Peyer's patch (tissue), 4 donors: Measurements from ENCODE around the gene MRPL36. TPM values are rescaled to one million over a fixed set of nuclear protein-coding genes. Genes with fewer than 3 reads are reported as not detected.

Experiments used
- DNase-seq, 3 donors: peaks; one replicate each; pipeline ENCODE4 v3.0.0-alpha.2; 2017 to 2019
- H3K27ac ChIP-seq, 4 donors: fragments of 200-600 bp; sonication (generic); one replicate each; pipeline ENCODE4 v1.5.1; 2016 to 2019
- H3K27me3 ChIP-seq, 2 donors: fragments of 200-600 bp; sonication (generic); one replicate each; pipeline ENCODE4 v1.5.1; 2019
- H3K36me3 ChIP-seq, 3 donors: fragments of 200-600 bp; sonication (generic); one replicate each; pipeline ENCODE4 v1.5.1; 2016 to 2019
- H3K4me1 ChIP-seq, 4 donors: fragments of 200-600 bp; sonication (generic); one replicate each; pipeline ENCODE4 v1.5.1; 2016 to 2019
- H3K4me3 ChIP-seq, 4 donors: fragments of 200-600 bp; sonication (generic); 1 replicate in 3 of 4; 2 replicates in 1 of 4; pipeline ENCODE4 v1.5.1; 2016 to 2019; ENCODE audit warnings: mild to moderate bottlenecking in 1 of 4
- H3K9me3 ChIP-seq, 4 donors: fragments of 200-600 bp; sonication (generic); one replicate each; pipeline ENCODE4 v1.5.1; 2016 to 2019; ENCODE audit warnings: mild to moderate bottlenecking in 1 of 4
- CTCF ChIP-seq, 6 experiments: fragments of 450-650 bp in 4 of 6; fragments of 200-600 bp in 2 of 6; sonication (generic) in 1 of 6; IDR thresholded peaks; one replicate each; pipeline ENCODE4 v1.5.1; 2017 to 2019; ENCODE audit warnings: antibody characterized with exemption in 6 of 6, mild to moderate bottlenecking in 3 of 6, moderate library complexity in 1 of 6
- POLR2A ChIP-seq, 2 donors: fragments of 450-650 bp; IDR thresholded peaks; one replicate each; pipeline ENCODE4 v1.5.1; 2017; ENCODE audit warnings: antibody characterized with exemption in 2 of 2, mild to moderate bottlenecking in 2 of 2, moderate library complexity in 2 of 2
- total RNA-seq, 4 donors: library from RNA; depleted of rRNA; stranded (reverse); fragments of >200 nt; gene quantifications; one replicate each; pipeline ENCODE4 v1.1.0, GENCODE V29; 2016

MRPL36 gene
- total RNA-seq, 4 donors from 2014 or later: 21.9 to 23.9 (median 23.3) TPM

- TF ChIP-seq CTCF (IDR thresholded peaks at IDR 0.05) (no peak), POLR2A (IDR thresholded peaks at IDR 0.05) (no peak)
- H3K4me1 ChIP-seq: no peaks in the 10 kb centered on the region
- DNase-seq: no peak
- no peaks in the 10 kb centered on the region for H3K36me3 ChIP-seq
- no peak overlapping the region for H3K27ac ChIP-seq
- no peak overlapping the region for H3K4me3 ChIP-seq
- H3K9me3 ChIP-seq: no peaks in the 10 kb centered on the region
- H3K27me3 ChIP-seq: no peaks in the 10 kb centered on the region
These were observed 28.2 kb downstream of the MRPL36 start for GRCh38 chr5:1771149-1772065.

DNA sequence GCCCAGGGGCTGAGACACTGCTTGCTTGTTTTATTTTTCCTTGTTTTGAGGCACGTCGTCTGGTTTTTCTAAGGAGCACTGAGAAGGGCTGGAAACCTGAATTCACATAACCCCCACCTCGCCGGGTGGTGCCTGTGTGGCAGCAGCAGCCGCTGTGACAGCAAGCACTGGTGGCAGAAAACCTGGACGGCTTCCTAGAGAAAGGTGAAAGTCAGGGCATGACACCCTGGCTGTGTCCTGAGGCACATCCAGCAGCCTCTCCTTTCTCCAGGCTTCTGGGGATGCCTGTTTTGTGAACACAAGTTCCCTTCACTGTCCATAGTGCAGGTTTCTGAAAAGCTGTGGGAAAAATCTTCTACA lies 29.2 kb downstream of the MRPL36 start:
- H3K9me3 ChIP-seq: no peaks in the 10 kb centered on the region
- DNase-seq: no peak
- H3K27me3 ChIP-seq: no peaks in the 10 kb centered on the region
- H3K4me1 ChIP-seq: no peaks in the 10 kb centered on the region
- H3K4me3 ChIP-seq: no peak overlapping the region
- no peak overlapping the region for H3K27ac ChIP-seq
- TF ChIP-seq POLR2A (IDR thresholded peaks at IDR 0.05): no peak
- TF ChIP-seq CTCF (IDR thresholded peaks at IDR 0.05): no peak
- no peaks in the 10 kb centered on the region for H3K36me3 ChIP-seq

DNA sequence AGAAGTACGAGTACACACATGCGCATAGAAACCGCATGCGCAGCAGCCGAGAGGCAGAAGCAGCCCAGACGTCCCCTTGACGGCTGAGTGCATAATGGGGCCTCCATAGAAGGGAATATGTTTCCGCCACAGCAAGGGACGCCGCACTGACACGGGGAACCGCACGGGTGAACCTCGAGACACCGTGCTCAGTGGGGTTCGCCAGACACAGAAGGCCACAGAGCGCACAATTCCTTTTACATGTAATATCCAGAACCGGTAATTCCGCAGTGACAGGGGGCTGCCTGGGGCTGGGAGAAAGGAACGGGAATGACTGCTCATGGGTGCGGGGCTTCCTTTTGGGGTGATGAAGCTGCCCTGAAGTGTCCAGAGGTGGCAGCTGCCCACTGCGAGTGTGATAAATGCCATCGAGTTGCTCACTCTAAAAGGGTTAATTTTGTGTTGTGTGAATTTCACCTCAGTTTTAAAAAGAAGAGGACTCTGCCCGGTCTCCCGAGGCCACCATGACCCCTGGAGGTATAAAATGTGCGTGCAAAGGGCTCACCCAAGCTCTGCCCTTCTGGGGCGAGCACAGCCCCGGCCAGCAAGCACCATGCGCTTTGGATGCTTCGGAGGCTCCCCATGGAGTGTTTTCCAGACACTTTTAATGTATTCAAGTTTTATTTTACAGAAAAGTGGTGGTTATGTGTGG lies 29.7 kb downstream of the MRPL36 start:
- Histone ChIP-seq H3K9me3 (no peaks in the 10 kb centered on the region), H3K4me1 (no peaks in the 10 kb centered on the region), H3K27me3 (no peaks in the 10 kb centered on the region), H3K27ac (no peak overlapping the region), H3K4me3 (no peak overlapping the region), H3K36me3 (no peaks in the 10 kb centered on the region)
- TF ChIP-seq CTCF (IDR thresholded peaks at IDR 0.05) (no peak), POLR2A (IDR thresholded peaks at IDR 0.05) (no peak)
- peak in 1 of 3 donors; percentile 19 for DNase-seq

- H3K4me1 ChIP-seq: no peaks in the 10 kb centered on the region
- H3K4me3 ChIP-seq: no peak overlapping the region
- TF ChIP-seq CTCF (IDR thresholded peaks at IDR 0.05) (no peak), POLR2A (IDR thresholded peaks at IDR 0.05) (no peak)
- no peaks in the 10 kb centered on the region for H3K36me3 ChIP-seq
- DNase-seq: no peak
- H3K27ac ChIP-seq: no peak overlapping the region
- no peaks in the 10 kb centered on the region for H3K9me3 ChIP-seq
- H3K27me3 ChIP-seq: no peaks in the 10 kb centered on the region
These were observed 30.5 kb downstream of the MRPL36 start for GRCh38 chr5:1769017-1769640.

DNA sequence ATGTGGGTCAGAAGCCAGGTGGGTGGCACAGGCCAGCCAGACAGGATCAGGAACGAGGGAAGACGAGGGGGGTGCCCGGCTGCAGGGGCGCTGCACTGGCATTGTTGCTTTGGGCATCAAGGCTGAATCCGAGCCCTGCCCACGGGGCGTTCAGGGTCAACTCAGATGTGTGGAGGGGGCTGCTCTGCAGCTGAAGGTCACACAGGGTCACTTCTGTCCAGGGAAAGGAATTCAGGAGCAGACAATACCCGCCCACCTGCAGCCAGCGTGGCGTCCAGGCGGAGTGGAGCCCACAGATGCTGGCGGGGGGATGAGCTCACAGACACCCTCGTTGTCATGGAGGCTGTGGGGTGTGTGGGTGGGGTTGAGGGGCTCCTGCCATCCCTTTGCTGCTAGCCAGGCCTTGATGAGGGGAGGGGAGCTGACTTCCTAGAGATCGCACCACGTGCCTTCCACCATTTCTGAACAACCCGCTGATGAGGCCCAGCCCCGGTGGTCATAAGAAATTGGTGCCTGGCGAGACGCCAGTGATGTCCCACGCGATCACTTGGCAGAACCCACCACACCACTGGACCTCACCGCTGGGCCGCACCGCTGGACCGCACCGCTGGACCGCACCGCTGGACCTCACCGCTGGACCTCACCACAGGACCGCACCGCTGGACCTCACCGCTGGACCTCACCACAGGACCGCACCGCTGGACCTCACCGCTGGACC lies 31.2 kb downstream of the MRPL36 start:
- Histone ChIP-seq H3K27ac (no peak overlapping the region), H3K27me3 (no peaks in the 10 kb centered on the region), H3K36me3 (no peaks in the 10 kb centered on the region), H3K4me1 (no peaks in the 10 kb centered on the region), H3K9me3 (no peaks in the 10 kb centered on the region), H3K4me3 (no peak overlapping the region)
- no peak for DNase-seq
- TF ChIP-seq POLR2A (IDR thresholded peaks at IDR 0.05): no peak
- no peak for TF ChIP-seq CTCF (IDR thresholded peaks at IDR 0.05)
